HG02642 (cell line): ENCODE results near the gene HMOX1.
"Not testable (repeated sequence)": the region's sequence is repeated elsewhere in the genome, so short reads cannot be mapped to it uniquely, and the experiment has no call there.

ENCODE experiments used
- ATAC-seq: cut with Tn5 transposase; IDR thresholded peaks from one replicate; pipeline ENCODE4 v1.9.1; 2021; ENCODE audit warnings: mild to moderate bottlenecking; ENCODE audit not compliant: unreplicated experiment, poor library complexity

HMOX1 gene

DNA sequence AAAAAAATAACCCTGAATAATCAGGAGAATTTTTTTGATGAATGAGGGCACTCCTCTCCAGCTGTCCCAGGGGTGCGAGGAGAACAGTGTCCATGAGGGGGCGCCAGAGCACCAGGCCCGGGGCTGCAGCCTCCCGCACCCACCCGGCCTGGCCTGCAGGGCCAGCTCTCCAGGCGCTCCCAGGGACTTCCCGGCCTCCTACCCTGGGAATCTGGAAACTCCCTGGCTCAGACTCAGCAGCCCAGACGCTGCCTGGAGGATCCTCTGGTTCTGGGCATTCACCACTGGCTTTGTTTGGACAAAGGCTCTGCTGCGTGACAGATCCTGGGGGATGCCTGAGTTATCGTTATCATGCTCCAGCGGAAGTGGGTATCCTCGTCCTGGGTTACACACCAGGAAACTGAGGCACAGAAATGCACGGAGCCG lies 50.0 kb downstream of the HMOX1 start:
- ATAC-seq: no peak

DNA sequence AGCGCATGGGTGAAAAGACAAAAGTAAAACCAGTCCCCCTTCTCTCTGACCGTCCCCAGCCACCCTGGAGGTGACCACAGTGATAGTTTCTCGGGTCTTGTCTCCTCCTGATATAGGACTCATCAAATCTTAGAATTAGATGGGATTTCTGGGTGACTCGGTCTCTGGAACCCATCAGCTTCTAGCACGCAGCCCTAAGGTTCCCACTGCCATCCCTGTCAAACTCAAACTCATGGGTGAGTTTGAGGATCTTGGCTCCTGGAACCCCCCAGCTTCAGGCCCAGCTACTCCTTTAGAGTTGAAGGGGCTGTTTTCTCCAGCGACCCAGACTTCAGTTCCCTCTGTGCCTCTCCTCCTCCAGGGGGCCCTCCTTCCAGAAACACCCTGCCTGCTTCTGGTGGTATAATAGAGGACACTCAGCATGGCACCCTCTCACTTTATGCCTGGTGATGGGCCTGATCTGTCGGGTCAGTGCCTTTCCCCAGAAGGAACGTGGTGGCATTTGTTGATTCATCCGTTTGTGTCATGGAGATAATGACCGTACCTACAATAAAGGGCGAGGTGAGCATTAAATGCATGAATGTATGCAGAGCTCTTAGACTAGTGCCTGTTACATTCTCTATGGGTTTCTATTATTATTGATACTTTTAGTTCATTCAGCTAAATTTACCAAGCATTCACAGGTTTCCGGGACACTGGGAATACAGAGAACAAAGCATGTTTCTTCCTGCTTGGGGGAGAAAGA lies 50.8 kb downstream of the HMOX1 start:
- no peak for ATAC-seq

DNA sequence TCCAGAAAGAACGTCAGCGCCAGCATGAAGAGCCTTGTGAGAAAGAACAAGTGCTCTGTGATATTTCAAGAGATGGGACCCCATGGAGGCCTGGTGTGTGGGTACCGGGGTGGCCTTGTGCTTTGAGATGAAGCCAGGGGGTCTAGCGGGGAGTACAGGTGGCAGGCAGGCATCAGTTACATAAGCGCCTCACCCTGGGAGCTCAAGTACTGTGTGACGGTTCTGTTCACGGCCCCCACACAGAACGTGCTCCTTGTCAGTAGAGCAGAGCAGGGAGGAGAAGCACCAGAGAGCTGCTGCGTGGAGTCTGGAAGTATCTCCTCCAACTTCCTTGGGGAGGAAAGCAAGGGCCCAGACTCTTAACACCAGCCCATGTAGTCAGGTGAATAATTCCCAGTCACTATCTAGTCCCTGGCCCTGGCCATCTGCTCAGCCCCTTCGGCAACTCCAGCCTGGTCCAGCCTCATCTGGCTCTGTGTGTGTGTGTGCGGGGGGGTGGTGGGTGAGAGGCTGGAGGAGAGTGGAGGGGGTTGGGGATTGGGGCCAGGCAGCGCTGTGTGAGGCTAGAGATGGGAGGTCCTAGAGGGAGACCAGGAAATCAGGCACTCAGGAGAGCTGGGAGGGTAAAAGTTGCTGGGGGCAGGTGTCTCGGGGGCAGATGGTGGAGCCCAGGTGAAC lies 51.5 kb downstream of the HMOX1 start:
- no peak for ATAC-seq

DNA sequence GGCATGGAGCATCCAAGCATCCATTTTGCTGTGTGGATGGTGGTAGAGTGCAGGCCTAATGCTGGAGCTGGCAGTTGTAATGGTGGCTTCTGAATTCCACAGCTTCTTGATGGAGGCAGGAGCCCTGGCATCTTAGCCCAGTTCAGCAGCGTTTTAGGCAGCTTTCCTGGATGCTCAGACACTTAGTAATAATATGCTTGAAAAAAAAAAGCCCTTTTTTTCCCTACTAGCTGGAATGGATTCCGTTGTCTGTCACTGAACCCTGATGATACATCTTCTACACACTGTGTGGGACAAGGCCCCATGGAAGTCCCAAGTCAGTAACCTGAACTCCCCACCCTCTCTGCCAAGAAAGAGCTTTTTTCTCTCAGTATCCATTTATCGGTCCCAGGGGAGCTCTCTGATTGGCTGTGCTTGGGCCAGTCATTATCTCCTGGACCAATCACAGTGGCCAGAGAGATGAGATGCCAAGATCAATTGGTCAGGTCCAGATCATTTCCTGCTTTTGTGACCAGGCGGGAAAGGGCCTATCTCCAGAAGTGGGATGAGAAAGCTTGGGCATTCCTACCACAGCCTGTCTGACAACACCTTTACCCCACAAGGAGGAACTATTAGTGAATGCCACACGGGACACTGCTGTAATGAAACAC lies 53.3 kb downstream of the HMOX1 start:
- no peak for ATAC-seq

DNA sequence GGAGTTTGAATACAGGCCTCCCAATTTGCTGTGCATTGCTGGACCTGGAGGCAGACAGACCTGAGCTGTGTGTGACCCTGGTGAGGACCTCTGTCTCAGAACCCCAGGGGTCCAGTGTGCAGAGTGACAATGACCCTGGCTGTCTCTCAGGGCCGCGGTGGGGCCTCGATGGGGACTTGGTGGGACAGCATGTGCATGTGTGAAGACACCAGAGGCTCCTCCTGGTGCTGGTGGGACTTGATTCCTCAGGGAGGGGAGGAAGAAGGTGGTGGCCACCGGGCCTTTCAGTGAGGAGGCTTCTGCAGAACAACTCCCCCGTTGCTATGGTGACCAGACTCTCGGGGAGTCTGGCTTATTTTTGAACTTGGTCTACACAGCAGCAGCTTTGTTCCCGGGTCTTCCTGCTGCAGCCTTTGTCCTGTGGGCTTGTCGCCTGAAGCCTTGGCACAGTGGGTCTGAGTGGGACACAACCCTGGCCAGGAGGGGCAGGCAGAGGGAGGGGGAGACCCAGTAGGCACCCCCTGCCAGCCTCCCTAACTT lies 54.4 kb downstream of the HMOX1 start:
- no peak for ATAC-seq

DNA sequence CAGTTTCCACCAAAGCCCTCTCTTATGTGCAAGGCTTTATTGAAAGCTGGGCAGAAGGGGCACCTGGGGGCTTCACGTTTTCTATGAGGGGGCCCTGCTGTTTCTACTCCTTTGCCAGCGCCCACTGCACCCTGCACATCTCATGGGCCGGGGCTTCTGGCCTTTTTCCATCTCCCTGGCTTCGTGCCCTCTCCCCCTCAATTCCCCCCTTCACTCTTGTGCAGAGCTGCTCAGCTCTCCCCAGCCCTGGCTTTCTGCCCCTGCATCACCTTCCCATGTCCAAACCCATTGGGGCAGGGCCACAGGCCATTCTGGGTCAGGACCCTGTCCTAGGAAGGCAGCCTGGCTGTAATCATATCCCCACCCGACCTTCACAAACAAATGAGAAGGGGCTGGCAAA lies 55.5 kb downstream of the HMOX1 start:
- no peak for ATAC-seq

DNA sequence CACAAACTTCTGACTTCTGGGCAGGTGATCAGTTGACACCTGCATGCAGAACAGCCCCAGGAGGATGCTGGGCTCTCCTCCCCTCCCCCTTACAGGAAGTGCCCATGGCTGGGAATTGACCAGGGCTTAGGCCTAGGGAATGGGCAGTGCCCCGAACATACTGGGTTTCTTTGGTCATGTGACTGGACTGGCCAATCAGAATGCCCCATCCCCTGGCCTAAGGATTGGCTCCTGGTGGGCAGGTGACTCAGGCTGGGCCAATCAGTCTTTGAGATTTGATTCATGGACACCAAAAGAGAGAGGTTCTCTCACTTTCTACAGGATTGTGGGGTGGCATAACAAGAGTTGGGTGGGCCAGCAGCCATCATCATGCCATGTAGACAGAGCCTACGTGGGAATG lies 56.2 kb downstream of the HMOX1 start:
- ATAC-seq: no peak

DNA sequence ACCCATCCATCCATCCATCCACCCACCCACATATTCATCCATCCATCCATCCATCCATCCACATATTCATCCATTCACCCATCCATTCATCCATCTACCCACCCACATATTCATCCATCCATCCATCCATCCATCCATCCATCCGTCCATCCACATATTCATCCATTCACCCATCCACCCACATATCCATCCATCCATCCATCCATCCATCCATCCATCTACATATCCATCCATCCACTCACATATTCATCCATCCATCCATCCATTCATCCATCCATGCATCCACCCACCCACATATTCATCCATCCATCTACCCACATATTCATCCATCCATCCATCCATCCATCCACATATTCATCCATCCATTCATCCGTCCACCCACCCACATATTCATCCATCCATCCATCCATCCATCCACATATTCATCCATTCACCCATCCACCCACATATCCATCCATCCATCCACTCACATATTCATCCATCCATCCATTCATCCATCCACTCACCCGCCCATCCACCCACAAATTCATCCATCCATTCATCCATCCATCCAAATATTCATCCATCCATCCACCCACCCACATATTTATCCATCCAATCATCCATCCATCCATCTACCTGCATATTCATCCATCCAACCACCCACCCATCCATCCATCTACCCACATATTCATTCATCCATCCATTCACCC lies 57.9 kb downstream of the HMOX1 start:
- ATAC-seq: not testable (repeated sequence)

DNA sequence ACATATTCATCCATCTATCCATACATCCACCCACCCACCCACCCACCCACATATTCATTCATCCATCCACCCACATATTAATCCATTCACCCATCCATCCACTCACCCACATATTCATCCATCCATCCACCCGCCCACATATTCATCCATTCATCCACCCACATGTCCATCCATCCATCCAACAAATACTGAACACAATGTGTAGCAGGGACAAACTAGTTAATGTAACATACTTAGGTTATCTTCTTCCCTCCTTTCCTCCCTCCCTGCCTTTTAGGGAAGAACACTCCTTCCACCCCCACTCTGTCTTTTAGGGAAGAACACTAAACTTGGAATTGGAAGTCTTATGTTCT lies 58.4 kb downstream of the HMOX1 start:
- no peak for ATAC-seq

DNA sequence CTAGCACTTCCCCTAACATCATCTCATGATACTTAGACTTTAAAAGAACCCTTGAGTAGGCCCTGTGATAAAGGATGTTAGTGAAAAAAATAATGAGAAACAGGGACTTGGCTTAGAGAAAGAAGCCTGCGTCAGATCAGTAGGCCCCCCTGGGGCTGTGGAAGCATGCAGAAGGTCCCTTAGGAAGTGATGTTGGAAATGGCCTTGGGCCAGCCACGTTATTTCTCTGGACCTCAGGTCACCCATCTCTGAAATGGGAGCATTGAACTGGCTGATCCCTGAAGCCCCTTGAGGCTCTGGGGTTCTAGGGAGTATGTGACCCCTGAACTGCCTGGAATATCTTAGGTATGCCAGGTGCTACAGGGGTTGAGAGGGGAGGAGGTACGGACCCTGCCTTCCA lies 59.2 kb downstream of the HMOX1 start:
- ATAC-seq: no peak

DNA sequence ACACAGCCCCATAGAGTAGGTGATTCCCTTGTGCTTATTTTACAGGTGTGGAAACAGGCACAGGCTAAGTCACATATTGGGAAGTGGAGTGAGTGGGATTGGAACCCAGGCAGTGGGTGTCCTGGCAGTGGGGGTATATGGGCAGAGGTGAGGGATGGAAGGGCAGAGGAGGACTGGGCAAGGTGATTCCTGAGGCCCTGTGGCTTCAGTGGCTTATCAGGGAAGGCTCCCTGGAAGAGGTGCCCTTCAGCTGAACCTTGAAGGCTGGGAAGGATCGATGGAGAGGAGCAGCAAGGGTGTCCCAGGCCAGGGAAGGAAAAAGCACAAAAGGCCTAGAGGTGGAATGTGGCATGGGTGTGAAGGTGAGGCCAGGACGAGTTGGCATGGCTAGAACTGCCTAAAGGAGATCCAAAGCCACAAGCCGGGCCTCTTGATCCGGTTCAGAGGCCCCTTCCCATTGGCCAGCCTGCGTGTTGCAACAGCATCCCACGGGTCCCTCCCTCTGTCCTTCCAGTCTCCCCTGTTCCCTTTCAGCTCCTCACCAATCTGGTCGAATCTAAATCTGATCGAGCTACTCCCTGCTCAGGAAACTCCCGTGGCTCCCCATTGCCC lies 60.7 kb downstream of the HMOX1 start:
- no peak for ATAC-seq

DNA sequence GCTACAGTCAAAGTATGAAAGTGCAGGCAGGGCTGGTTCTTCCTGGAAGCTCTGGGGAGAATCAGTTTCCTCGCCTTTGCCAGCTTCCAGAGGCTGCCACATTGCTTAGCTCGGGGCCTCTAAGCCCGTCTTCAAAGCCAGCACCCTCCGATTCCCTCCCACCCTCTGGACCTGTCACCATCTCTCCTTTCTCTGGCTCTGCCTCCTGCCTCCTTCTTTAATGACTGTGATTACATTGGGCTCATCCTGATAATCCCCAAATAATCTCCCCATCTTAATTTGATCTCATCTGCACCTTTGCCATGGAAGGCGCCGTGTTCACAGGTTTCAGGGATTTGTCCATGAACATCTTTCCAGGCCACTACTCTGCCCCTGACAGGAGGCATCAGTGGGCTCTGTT lies 61.6 kb downstream of the HMOX1 start:
- ATAC-seq: no peak

DNA sequence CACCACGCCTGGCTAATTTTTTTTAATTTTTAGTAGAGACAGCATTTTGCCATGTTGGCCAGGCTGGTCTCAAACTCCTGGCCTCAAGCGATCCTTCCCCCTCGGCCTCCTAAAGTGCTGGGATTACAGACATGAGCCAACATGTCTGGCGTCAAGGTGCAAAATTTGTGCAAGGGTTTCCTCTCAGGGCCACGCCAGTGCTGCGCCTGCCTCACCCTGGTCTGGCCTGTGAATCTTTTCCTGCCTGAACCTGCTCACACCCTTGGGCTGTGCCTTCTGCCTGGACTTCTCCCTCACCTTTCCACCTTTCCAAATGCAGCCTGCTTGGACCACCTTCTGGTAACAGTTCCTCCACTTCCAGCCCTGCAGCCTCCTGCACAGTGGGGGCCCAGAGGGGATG lies 62.4 kb downstream of the HMOX1 start:
- ATAC-seq: no peak
